Lower leg skin (tissue), 3 donors: ENCODE measurements around the gene CASP10.

ENCODE experiments used
- POLR2A ChIP-seq, 2 donors: fragments of 450-650 bp; IDR thresholded peaks; one replicate each; pipeline ENCODE4 v1.6.1; 2016 to 2017; ENCODE audit warnings: antibody characterized with exemption in 2 of 2, mild to moderate bottlenecking in 1 of 2, moderate library complexity in 1 of 2
- TF ChIP-seq, protein P1 (sequence below), 3 donors: fragments of 450-650 bp; IDR thresholded peaks; one replicate each; pipeline ENCODE4 v1.5.1; 2016; ENCODE audit warnings: antibody characterized with exemption in 3 of 3, mild to moderate bottlenecking in 3 of 3, moderate library complexity in 2 of 3

- TF ChIP-seq POLR2A (IDR thresholded peaks at IDR 0.05): no peak
- TF ChIP-seq, protein P1, sequence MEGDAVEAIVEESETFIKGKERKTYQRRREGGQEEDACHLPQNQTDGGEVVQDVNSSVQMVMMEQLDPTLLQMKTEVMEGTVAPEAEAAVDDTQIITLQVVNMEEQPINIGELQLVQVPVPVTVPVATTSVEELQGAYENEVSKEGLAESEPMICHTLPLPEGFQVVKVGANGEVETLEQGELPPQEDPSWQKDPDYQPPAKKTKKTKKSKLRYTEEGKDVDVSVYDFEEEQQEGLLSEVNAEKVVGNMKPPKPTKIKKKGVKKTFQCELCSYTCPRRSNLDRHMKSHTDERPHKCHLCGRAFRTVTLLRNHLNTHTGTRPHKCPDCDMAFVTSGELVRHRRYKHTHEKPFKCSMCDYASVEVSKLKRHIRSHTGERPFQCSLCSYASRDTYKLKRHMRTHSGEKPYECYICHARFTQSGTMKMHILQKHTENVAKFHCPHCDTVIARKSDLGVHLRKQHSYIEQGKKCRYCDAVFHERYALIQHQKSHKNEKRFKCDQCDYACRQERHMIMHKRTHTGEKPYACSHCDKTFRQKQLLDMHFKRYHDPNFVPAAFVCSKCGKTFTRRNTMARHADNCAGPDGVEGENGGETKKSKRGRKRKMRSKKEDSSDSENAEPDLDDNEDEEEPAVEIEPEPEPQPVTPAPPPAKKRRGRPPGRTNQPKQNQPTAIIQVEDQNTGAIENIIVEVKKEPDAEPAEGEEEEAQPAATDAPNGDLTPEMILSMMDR (IDR thresholded peaks at IDR 0.05): no peak
These were observed 10.7 kb upstream of the CASP10 start for GRCh38 chr2:201172279-201172678.
